ENCODE data around the gene TLX3.
"Not testable (repeated sequence)": the region's sequence is repeated elsewhere in the genome, so short reads cannot be mapped to it uniquely, and the experiment has no call there.

TLX3 gene

DNA sequence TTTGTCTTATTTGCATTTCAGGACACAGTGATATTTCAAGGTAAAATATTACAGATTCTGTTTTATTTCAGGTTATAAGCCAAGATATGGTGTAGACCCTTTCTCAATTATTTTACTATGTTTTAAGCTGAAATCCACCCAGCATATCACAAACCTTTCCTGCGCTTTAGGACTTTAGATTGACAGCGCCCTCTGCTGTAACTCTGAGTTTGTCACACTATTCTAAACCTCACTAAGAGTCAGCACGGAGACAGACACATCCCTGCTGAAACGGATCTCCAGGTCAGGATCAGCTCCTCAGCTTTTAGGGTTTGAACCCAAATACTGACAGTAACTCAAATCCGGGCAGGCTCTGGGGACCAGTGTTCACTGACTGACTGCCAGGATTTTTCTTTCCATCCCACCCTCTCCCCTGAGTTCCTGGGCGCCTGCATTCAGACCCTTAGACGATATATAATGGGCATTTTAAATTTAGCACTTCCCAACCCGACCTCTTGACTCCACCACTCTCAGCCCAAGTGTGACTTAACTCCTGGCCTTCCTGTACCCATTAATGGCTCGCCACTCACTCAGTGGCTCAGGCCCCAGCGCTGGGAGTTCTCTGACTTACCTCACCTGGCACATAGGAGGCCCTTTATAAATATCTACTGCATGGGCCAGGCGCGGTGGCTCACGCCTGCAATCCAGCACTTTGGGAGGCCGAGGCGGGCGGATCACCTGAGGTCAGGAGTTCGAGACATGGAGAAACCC lies 33.5 kb downstream of the TLX3 start:
- no peak for TF ChIP-seq ZFX (IDR thresholded peaks at IDR 0.05; ENCODE audit: borderline replicate concordance)
- TF ChIP-seq, protein P1, sequence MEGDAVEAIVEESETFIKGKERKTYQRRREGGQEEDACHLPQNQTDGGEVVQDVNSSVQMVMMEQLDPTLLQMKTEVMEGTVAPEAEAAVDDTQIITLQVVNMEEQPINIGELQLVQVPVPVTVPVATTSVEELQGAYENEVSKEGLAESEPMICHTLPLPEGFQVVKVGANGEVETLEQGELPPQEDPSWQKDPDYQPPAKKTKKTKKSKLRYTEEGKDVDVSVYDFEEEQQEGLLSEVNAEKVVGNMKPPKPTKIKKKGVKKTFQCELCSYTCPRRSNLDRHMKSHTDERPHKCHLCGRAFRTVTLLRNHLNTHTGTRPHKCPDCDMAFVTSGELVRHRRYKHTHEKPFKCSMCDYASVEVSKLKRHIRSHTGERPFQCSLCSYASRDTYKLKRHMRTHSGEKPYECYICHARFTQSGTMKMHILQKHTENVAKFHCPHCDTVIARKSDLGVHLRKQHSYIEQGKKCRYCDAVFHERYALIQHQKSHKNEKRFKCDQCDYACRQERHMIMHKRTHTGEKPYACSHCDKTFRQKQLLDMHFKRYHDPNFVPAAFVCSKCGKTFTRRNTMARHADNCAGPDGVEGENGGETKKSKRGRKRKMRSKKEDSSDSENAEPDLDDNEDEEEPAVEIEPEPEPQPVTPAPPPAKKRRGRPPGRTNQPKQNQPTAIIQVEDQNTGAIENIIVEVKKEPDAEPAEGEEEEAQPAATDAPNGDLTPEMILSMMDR (IDR thresholded peaks at IDR 0.05) = peak; percentile 84
- no peak overlapping the region for H3K27ac ChIP-seq

DNA sequence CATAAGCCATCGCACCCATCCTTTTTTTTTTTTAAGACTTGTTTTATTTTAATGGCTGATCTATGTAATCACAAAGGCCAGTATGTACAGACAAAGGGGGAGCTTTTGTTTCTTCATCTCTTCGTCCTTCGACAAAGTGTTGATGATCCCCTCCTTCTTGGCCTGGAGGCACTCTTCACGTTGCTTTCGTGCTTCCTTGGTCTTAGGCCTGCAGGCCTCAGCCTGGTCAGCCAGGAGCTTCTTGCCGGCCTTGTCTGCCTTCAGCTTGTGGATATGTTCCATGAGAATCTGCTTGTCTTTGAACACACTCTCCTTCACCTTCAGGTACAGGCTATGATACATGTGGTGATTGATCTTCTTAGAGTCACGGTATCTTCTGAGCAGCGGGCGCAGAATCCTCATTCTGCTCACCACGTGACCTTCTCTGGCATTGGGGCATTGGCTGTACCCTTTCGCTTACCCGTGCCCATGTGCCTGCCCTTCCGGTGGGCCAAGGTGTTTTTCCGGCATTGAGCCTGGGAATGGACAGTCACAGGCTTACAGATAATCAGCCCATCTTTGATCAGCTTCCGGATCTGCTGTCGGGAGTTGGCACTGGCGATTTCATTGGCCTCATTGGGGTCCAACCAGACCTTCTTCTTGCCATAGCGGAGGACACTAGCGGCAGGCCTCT lies 36.0 kb downstream of the TLX3 start:
- H3K27ac ChIP-seq = no peak overlapping the region
- TF ChIP-seq, protein P1 (IDR thresholded peaks at IDR 0.05) = no peak
- no peak for TF ChIP-seq ZFX (IDR thresholded peaks at IDR 0.05; ENCODE audit: borderline replicate concordance)

DNA sequence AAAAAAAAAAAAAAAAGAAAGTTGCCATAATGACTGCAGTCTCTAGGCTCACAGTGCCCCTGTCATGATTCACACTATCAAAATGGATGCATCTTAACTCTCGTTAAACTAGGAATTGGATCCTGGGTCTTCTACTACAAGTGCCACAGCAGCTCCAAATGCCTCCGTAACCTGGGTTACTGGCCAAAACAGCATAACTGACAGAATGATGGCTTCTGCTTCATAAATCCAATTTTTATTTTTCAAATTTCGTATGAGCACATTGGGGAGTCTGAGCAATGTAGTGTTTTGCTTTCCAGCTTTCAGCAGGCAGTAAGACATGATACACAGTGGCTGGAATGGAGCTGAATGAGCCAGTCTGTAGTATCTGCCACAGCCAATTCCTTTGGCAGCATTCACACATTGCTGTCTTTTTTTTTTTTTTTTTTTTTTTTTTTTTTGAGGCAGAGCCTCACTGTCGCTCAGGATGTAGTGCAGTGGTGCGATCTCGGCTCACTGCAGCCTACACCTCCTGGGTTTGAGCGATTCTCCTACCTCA lies 42.6 kb downstream of the TLX3 start:
- no peak for TF ChIP-seq ZFX (IDR thresholded peaks at IDR 0.05; ENCODE audit: borderline replicate concordance)

GRCh38 chr5:171355302-171355724 lies 46.3 kb downstream of the TLX3 start:
- no peak overlapping the region for H3K27ac ChIP-seq

More for the DNA sequence above, 42.6 kb downstream of the TLX3 start:
- H3K27ac ChIP-seq = no peak overlapping the region

DNA sequence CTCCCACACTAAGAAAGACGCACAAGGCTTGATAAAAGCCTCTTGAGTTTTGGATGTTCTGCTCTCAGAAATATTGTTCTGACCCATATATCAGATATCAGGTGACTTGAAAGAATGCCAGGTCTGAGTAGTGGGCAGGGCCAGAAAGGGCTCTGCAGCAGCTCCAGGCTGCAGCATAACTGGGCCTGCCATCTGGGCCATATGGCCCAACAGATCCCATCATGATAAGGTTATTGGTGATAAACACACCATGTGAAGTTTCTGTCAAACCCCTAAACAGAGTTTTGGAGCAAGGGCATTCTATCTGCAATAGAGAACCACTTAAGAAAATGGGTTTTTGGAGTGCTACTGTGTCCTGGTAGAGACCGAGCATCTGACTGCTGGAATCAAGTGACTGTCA lies 48.8 kb downstream of the TLX3 start:
- TF ChIP-seq, protein P1 (IDR thresholded peaks at IDR 0.05) = no peak
- no peak for TF ChIP-seq ZFX (IDR thresholded peaks at IDR 0.05; ENCODE audit: borderline replicate concordance)
- no peak overlapping the region for H3K27ac ChIP-seq

More at GRCh38 chr5:171355302-171355724, 46.3 kb downstream of the TLX3 start:
- no peak for TF ChIP-seq ZFX (IDR thresholded peaks at IDR 0.05; ENCODE audit: borderline replicate concordance)
- TF ChIP-seq, protein P1 (IDR thresholded peaks at IDR 0.05) = no peak

- not testable (repeated sequence) for H3K27ac ChIP-seq
These were observed 52.1 kb downstream of the TLX3 start for GRCh38 chr5:171361151-171361550.

All from 22Rv1 (cell line).